AG09309 (cell line): Measurements from ENCODE around the gene GDPD3.
"Not testable (repeated sequence)": the region's sequence is repeated elsewhere in the genome, so short reads cannot be mapped to it uniquely, and the experiment has no call there.

Source experiments
- DNase-seq: peaks from one replicate; pipeline ENCODE4 v3.0.0-alpha.2; 2010; ENCODE audit warnings: low read depth
- H3K4me3 ChIP-seq: 2 replicates; pipeline ENCODE4 v1.5.1; 2011; ENCODE audit warnings: mild to moderate bottlenecking, low read depth, low read length, moderate library complexity; ENCODE audit not compliant: control insufficient read depth
- TF ChIP-seq, protein P1 (sequence below): IDR thresholded peaks from 2 replicates; pipeline ENCODE4 v1.5.1; 2011; ENCODE audit warnings: mild to moderate bottlenecking, low read depth, low read length, inconsistent platforms; ENCODE audit not compliant: insufficient read depth, control insufficient read depth; ENCODE audit errors: missing control alignments

Gene GDPD3

DNA sequence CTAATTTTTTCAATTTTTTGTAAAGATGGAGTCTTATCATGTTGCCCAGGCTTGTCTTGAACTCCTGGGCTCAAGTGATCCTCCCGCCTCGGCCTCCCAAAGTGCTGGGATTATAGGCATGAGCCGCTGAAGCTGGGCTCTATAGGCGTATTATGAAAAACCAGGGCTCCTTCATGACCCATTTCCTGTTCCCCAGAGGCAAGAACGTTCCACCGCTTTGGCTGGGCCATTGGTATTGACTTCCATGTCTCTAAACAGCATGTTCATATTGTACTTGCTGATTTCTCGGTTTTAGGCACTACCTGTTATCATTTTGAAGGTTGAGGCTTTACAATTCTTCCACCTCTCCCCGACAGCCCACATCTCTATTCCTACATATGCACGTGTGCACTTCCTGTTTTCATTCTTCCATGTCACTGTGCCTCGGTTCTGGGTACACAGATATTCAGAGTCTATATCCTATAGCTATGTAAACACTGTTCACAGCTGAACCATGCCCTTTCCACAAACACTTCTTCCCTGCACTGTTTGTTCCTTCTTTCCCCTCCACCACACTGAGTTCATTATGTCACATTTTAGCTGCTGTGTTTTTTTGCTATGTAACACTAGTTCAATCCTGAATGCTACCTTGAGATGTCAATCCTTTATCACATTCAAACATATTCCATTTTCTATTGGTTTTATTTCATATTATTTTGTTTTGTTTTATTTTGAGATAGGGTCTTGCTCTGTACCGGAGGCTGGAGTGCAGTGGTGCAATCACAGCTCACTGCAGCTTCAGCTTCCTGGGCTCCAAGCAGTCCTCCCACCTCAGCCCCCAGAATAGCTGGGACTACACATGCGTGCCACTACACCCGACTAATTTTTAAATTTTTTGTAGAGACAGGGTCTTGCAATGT, 26.5 kb upstream of the GDPD3 start:
- DNase-seq, result no peak
- no peak overlapping the region for H3K4me3 ChIP-seq
- TF ChIP-seq, protein P1, sequence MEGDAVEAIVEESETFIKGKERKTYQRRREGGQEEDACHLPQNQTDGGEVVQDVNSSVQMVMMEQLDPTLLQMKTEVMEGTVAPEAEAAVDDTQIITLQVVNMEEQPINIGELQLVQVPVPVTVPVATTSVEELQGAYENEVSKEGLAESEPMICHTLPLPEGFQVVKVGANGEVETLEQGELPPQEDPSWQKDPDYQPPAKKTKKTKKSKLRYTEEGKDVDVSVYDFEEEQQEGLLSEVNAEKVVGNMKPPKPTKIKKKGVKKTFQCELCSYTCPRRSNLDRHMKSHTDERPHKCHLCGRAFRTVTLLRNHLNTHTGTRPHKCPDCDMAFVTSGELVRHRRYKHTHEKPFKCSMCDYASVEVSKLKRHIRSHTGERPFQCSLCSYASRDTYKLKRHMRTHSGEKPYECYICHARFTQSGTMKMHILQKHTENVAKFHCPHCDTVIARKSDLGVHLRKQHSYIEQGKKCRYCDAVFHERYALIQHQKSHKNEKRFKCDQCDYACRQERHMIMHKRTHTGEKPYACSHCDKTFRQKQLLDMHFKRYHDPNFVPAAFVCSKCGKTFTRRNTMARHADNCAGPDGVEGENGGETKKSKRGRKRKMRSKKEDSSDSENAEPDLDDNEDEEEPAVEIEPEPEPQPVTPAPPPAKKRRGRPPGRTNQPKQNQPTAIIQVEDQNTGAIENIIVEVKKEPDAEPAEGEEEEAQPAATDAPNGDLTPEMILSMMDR, result no peak

DNA sequence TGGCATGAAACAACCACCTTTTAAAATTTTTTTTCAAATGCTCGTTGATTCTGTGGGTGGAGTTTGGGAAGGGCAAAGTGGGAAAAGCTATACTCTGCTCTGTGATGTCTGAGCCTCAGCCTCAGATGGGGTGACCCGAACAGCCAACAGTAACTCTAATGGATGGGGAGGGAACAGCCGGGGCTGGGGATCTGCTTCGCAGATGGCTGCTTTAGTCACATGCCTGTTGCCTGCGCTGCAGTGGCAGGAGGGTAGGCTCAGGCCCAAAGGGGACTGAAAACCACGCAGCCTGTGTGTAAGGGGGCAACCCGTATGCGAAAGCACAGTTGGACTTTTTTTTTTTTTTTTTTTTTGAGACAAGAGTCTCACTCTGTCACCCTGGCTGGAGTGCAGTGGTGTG, 24.6 kb upstream of the GDPD3 start:
- no peak for DNase-seq
- TF ChIP-seq, protein P1, result no peak
- H3K4me3 ChIP-seq, result no peak overlapping the region

- H3K4me3 ChIP-seq, result no peak overlapping the region
- DNase-seq, result no peak
- TF ChIP-seq, protein P1, result no peak
These were observed 23.8 kb upstream of the GDPD3 start for GRCh38 chr16:30136971-30137605.

DNA sequence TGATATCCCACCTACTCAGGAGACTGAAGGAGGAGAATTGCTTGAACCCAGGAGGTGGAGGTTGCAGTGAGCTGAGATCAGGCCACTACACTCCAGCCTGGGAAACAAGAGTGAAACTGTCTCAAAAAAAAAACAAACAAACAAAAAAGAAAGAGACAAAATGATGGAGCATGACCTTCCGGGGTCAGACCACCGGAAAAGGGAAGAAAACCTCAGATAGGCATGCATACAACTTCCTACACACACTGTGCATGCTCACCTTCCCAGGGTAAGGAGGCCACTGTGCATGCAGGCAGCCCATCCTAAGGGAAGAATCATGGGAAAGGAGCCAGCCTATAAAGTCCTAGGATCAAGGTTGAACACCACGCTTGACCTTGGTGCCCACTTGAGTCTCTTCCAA, 19.3 kb upstream of the GDPD3 start:
- TF ChIP-seq, protein P1, result no peak
- DNase-seq, result no peak
- no peak overlapping the region for H3K4me3 ChIP-seq

DNA sequence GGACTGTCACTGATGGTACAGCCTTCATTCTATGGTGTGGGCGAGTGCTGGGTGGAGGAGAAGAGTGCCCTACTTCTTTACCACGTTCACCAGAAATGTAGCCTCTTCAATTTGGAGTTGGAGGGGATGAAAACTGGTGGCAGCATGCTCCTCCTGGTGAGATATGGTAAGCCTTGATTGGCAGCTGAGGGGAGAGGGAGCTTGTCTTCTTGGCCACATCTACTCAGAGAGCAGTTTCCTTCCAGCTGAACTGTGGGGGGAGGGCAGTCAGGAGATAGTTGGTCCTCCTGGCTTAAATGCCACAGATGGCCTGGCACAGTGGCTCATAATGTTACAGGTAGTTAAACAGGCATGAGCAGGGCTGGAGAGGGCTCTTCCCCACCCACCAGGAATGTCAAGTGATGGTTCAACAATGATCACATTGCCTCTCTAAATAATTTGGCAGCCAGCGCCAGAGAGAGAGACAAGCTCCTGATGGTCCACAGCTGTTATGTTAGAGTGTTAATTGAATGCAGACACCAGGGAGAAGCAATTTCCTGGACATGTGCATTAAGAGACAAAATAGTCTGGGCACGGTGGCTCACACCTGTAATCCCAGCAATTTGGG, 18.6 kb upstream of the GDPD3 start:
- TF ChIP-seq, protein P1, result no peak
- DNase-seq, result no peak
- no peak overlapping the region for H3K4me3 ChIP-seq

DNA sequence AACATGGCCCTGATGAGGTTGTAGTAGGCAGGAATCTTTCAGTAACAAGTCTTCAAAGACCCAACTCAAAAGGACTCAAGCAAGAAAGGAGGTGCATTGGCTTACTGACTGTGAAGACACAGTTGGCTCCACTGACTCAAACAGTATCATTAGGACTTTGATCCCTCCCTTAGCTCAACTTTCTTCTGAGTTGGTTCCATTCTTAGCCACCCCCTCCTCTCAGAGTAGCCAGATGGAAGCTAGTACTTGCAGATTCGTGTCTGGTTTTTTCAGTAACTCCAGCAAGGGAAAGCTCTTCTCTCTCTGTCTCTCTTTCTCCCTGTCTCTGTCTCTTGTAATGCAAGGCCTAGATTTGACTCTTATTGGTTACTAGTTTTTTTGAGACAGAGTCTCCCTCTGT, 14.7 kb upstream of the GDPD3 start:
- DNase-seq, result no peak
- H3K4me3 ChIP-seq, result no peak overlapping the region
- TF ChIP-seq, protein P1, result no peak

DNA sequence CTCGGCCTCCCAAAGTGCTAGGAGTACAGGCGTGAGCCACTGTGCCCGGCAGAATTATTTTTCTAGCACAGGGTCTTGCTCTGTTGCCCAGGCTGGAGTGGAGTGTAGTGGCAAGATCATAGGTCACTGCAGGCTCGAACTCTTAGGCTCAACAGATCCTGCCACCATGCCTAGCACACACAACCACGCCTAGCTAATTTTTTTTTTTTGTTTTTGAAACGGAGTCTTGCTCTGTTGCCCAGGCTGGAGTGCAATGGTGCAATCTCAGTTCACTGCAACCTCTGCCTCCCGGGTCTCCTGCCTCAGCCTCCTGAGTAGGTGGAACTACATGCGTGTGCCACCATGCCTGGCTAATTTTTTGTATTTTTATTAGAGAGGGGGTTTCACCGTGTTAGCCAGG, 12.4 kb upstream of the GDPD3 start:
- not testable (repeated sequence) for DNase-seq, H3K4me3 ChIP-seq
